GM19035 (cell line): Measurements from ENCODE around the gene RUNX3.

Source experiments
- ATAC-seq: cut with Tn5 transposase; IDR thresholded peaks from one replicate; pipeline ENCODE4 v1.9.1; 2021; ENCODE audit not compliant: unreplicated experiment

RUNX3 gene

DNA sequence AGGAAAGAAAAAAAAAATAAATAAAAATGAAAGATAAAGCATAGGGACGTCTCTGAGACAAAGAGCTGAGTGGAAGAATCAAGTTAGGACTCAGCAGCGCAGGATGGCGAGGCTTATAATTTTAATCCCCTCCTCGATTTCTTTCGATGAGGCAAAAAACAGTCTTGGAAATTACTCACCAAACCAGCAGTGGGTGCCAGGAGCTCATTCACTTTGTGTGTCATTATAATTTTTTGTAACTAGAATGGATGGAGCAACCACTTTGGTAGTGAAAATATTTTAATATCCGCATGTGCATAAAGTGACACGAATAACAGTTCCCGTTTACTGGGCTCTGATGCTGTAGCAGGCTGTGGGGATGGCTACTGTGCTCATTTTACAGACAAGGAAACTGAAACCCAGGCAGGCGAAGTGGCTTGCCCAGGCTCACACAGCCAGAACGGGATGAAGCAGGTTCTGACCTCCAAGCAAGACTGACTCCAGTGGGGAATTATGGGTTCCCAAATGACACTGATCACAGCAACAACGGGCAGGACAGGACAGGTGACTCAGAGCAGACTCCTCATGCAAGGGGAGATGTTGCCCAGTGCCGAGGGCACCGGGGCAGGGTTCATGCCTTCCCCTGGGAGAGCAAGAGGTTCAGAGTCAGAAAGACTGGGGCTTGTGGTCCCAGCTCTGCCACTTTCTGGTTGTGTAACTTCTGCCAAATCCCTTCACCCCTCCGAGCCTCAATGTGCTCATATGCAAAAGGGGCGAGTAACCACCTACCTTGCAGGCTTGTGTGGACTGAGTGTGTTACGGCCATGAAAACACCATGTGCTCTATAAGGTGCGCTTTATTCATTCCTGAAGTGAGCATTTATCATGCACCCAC, 63.6 kb downstream of the RUNX3 start:
- ATAC-seq, result no peak

DNA sequence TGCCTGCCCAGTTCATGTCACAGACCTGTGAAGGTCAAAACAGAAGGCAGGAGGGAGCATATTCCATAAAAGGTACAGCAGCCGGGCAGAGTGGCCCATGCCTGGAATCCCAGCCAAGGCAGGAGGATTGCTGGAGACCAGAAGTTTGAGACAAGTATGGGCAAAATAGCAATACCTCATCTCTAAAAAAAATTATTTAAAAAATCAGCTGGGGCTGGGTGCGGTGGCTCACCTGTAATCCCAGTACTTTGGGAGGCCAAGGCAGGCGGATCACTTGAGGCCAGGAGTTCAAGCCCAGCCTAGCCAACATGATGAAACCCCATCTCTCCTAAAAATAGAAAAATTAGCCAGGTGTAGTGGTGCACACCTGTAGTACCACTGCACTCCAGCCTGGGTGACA, 64.5 kb downstream of the RUNX3 start:
- ATAC-seq, result no peak

DNA sequence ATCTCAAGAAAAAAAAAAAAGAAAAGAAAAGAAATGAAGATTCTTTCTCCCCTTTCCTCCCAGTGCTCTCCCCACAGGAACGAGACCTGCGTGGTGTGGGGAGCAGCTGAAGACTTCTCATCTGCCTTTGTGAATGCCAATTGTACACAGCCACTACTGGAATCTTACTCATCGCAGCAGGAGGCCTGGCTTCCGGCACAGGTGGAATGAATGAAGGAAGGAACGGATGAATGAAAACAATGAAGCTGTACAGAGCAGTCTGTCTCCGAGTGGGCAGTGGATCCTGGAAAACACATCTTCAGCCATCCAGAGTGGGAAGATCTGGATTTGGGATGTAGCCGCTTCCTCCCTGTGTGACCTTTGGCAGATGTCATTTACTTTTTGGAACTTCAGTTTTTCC, 64.9 kb downstream of the RUNX3 start:
- ATAC-seq, result no peak

DNA sequence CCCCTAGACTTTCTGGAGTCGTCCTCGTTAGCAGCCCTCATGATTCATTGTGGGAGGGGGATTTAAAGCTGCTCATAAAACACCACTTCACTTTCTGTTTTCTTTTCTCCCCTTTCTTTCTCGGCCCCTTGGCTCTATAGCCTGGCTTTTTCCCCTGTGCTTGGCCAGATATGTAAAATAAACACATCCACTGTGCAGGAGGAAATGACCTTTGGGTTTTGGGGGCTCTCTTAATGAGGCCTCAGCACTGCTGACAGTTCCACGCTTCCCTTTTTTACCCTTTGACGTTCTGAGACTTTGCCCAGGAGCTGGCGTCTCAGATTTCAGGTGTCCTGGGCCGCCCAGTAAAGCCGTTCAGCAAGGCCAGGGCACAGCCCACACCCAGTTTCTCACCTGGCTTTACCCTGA, 65.7 kb downstream of the RUNX3 start:
- ATAC-seq, result no peak

DNA sequence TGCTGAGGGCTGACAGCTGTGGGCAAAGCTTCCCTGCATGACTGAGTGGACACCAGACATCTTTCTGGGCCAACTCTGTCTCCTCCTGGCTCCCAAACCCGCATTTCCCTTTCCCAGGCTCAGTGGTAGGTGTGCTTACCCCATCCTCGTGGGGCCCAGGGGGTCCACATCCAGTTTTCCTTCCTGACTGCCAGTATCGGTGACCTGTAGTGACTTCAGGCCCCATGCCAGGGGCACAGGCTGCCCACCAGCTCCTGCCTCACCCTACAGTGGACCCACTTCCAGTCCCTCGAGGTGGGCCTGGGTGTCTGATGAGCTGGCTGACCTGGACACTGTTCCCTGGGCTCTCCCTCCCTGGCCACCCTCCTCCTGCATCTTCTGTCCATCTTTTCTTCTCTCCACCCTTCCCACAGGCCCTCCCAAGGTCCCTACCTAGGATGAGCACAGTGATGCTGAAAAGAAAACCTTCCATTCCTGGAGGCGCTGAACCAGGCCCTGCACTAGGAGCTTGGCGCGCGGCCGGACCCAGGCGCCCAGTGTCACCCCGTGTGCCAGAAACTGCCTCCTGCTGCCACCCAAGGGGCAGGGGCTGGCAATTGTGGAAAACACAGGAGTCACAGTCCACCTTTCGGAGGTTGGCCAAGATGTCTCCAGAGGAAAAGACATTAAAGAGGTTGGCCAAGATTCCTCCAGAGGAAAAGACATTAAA, 67.1 kb downstream of the RUNX3 start:
- ATAC-seq, result no peak

DNA sequence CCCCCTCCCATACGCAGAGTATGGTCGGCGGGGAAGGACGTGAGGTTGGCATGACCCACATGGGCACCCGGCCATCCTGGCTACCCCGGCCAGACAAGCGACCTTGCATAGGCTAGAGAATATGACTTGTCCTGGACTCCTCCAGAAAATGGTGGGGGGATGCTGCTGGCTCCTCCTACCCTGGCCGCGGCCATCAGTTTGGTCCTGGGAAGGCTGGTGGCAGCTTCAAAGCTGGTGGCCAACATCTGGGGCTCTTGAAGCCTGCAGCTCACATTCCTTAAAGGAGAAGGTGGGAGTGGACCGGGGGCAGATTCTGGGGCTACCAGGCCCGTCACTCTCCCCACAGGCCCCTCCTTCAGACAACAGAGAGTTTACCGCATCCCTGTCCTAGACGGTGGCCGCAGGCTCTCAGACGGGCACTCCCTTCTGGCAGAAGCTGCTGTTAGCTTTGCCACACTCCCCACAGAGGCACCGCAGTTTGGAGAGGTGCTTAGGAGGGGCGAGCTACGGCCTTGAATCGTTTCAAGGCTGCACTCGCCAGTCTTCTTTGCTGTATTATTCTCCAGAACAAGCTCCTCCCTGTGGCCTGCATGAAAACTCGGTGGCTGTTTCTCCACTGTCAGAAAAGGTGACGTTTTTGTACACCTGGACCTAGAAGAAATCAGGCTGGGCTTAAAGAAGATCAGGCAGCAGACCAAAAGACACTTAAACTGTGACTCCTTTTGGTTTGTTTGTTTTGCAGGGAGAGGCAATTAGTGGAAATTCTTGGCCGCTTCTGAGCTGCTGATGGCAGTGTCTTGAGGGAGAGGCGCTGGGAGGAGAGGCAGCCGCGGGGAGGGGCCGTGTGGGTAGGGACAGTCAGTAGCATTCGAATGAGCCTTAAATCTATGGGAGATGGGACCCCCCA, 68.0 kb downstream of the RUNX3 start:
- no peak for ATAC-seq

DNA sequence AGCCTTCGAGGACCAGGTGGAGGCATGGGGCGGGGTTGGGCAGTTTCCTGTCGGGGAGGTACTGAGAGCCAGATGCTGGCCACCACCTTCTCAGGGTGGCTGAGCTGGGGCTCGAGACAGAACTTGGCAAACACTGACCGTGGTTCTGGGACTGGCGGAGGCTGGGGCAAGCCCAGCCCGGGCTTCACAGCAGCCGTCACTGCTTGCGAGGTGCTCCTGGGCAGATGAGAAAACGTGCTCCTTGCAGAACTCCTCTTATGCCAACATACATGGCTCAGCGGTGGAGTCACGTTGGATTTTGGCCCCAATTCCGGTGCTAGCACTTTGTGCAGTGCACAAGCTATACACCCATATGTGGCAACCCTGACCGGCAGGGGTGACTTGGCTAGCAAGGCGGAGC, 69.2 kb downstream of the RUNX3 start:
- ATAC-seq, result no peak

DNA sequence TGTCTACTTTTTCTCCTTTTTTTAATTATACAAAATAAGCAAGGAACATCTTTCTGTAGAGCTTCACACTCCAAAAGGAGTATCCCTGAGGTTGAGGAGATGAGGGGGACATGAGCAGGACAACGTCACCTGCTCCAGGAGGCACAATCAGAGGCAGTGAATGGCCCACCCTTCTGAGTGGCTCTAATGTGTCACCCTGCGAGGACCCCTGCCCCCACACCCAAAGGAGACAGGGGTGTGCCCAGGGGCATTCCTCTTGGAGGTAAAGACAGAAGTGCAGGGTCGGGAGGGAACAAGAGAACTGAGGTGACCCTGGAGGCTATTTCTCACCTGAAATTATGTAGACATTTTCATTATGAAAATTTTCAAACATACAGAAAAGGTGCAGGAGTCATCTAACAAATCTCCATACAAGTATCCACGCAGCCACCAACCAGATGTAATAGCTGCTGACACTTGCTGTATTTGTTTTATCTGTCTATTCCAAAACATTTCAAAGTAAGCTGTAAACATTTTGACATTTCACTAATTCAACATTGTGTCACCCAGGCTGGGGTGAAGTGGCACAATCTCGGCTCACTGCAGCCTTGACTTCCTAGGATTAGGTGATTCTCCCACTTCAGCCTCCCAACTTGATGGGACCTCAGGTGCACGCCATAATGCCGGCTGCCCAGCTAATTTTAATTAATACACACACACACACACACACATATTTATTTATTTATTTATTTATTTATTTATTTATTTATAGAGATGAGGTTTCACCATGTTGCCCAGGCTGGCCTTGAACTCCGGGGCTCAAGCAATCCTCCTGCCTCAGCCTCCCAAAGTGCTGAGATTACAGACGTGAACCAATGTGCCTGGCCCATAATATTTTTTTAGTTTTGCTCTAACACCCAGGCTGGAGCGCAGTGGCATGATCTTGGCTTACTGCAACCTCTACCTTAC, 70.7 kb downstream of the RUNX3 start:
- ATAC-seq, result no peak

DNA sequence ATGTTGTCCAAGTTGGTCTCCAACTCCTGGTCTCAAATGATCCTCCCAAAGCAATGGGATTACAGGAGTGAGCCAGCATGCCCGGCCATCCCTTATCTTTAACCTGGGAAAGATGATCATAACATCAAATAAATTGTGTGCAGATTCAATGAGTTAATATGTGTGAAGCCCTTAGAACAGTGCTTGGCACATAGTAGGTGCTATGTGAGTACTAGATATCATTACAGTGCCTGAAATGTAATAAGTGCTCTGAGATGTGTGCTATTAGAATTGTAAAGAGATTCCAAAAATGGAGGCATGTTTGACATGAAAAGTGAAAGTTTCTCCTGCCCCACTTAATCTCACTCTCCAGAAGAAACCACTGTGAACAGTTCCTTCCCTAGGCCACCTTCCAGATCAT, 71.8 kb downstream of the RUNX3 start:
- ATAC-seq, result no peak

DNA sequence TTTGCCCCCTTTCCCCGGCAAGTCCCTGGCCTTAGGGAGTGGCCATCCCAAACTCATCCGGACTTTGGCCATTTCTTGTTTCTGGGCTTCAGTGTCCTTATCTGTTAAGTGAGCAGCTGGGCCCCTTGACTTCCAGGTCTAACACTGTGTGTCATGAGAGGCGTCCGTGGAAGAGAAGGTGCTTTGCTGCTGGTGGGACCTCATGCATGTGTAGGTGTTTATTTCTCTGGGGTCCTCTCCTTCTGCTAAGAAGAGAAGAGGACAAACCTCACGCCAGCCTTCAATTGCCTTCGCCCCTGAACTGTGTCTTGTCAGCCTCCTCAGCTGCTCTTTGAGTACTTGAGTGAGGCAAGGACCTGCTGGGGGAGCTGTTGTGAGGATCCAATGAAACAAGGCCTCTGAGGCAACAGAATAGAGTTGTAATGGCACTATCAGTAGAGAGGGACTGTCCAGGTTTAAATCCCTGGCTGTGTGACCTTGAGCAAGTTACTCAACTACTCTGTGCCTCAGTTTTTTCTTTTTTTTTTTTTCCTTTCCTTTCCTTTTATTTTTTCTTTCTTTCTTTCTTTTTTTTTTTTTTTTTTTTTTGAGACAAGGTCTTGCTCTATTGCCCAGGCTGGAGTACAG, 72.5 kb downstream of the RUNX3 start:
- no peak for ATAC-seq

DNA sequence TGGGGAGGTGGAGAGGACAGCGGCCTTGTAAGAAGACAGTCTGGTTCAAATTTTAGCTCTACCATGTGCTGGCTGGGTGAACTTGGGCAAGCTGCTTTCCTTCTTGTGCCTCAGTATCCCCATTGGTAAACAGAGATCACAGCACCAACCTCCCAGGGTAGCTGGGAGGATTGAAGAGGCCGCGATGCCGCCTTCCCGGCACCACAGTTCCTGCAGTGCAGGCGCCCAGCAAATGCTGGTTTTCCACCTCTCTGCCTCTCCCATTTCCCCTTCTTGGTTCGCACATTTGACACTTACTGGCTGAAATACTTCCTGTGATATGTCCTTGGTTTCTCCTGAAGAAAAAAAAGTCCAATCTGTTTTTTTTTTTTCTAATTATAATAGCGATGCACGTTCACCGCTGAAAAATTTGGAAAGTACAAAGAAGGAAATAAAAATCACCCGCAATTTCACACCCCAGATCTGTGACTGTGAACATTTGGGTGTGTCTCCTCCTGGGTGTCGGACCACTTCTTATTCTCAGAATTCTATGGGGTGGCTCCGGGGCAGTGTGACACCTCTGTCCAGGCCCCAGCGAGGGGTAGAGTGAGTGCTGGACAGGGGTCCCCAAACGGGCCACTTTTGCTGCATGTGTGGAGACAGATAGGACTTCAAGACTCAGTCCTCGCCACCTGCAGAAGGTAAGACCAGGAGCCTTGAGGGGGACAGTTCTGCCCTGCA, 73.1 kb downstream of the RUNX3 start:
- ATAC-seq, result no peak

DNA sequence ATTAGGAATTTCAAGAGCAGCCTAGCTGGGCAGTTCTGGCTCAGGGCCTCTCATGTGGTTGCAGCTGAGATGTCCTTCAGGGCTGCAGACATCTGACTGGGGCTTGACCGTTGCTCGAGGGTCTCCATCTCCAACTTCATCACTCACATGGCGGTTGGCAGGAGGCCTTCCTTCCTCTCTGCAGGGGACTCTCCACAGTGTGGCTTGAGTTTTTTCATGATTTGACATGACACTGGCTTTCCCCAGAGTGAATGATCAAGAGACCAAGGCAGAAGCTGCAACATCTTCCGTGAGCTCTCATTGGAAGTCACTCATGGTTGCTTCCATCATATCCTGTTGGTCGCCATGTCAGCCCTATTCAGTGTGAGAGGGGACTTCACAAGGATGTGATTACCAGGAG, 74.6 kb downstream of the RUNX3 start:
- ATAC-seq, result no peak

DNA sequence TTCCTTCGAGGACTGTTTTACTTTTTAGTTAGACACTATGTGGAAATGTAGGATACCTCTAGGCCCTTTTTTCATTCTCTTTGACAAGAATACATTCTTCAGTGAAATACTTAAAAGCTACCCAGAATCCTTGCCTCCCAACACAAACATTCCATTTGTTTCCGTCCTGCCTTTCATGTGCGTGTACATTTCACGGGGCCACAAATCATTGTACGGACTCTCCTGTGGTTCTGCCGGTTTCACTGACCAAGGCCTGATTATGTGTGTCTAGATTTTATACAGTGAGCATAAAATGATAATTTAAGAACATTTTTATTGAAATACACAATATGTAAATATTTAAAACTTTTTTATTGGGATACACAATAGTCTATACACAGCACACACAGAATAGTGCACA, 76.4 kb downstream of the RUNX3 start:
- no peak for ATAC-seq

DNA sequence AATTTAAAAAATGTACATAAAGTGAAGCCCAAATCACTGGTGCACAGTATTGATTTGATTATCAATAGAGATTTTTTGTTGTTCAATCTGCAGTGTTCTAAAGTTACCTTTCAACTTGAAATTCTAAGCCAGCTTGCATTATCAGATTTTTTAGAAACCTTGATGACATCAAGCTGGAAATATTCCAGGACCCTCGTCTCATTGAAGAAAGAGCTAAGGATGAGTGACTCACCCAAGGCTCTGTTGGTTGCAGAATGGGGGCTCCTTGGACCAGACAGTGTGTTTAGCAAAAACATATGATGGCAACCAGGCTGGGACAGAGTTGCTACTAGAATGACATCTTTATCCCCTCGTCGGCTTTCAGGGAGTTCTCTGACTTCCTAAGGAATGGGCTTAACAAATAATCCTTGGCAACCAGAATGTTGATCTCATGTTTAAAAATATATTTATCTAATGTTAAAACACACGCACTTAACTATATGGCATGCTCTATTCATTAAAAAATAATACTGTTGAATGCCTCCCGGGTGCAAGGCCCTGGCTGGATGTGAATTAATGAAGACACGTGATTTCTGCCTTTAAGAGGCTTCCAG, 79.7 kb downstream of the RUNX3 start:
- ATAC-seq, result no peak

DNA sequence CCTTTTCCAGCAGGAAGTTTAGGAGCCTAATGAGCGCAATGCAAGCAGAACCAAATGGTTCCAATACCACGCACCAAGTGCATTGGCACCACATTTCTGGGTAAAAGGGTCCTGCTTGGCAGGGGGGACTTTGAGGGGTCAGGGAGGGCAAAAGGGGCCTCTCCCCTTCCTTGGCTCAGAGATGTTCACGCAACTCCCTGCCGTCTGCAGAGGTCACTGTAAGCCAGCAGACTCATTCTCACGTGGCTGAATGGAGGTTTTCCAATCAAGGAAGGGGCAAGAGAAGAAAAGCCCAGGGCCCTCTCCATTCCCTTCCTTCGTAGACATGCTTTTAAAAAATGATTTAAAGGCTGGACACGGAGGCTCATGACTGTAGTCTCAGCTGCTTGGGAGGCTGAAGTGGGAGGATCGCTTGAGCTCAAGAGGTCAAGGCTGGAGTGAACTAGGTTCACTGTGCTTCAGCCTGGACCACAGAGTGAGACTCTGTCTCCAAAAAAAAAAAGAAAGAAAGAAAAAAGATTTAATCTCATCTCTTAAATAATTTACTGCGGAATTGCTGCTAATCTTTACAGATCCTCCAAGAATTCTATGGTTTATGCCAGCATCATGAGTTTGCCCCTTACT, 80.3 kb downstream of the RUNX3 start:
- ATAC-seq, result no peak
